Common myeloid progenitor, CD34-positive (primary cell): ENCODE results near the gene MAP2K6.

ENCODE experiments used
- CTCF ChIA-PET: fragments of 350-600 bp; sonication (Branson Sonifier 250); formaldehyde crosslinking; loops from one replicate; lab custom pipeline; 2021; ENCODE audit warnings: antibody characterized with exemption; lab: Charles Lee
- POLR2A ChIA-PET: fragments of 350-600 bp; sonication (Branson Sonifier 250); formaldehyde crosslinking; loops from one replicate; lab custom pipeline; 2021; ENCODE audit warnings: antibody characterized with exemption; lab: Charles Lee
- DNase-seq, 3 donors: peaks; one replicate each; pipeline versions ENCODE4 v3.0.0 to v3.0.0-alpha.2; 2013
- H3K27ac ChIP-seq, 2 experiments: 1 replicate in 1 of 2; 2 replicates in 1 of 2; pipeline ENCODE4 v1.7.0; 2013; ENCODE audit warnings: inconsistent platforms in 2 of 2, low read length in 2 of 2, mild to moderate bottlenecking in 2 of 2, low read depth in 1 of 2, moderate library complexity in 1 of 2; ENCODE audit not compliant: severe bottlenecking in 2 of 2, insufficient read depth in 1 of 2, poor library complexity in 1 of 2
- H3K27me3 ChIP-seq, 5 experiments: replicated peaks in 2 of 5; 1 replicate in 3 of 5; 2 replicates in 2 of 5; pipeline versions ENCODE4 v1.6.1 to v1.7.0; 2013; ENCODE audit warnings: low read length in 4 of 5, mild to moderate bottlenecking in 2 of 5, moderate library complexity in 2 of 5, inconsistent platforms in 1 of 5; ENCODE audit not compliant: insufficient read depth in 5 of 5, control insufficient read depth in 4 of 5
- H3K36me3 ChIP-seq, 4 experiments: 1 replicate in 2 of 4; 2 replicates in 2 of 4; pipeline versions ENCODE4 v1.6.1 to v1.7.0; 2013; ENCODE audit warnings: low read length in 3 of 4, control low read depth in 1 of 4, mild to moderate bottlenecking in 1 of 4; ENCODE audit not compliant: control insufficient read depth in 4 of 4, insufficient read depth in 4 of 4
- H3K4me1 ChIP-seq, 4 experiments: 1 replicate in 3 of 4; 2 replicates in 1 of 4; pipeline versions ENCODE4 v1.6.1 to v1.7.1; 2013; ENCODE audit warnings: low read length in 3 of 4, mild to moderate bottlenecking in 3 of 4, control low read depth in 1 of 4, inconsistent platforms in 1 of 4, moderate library complexity in 1 of 4; ENCODE audit not compliant: control insufficient read depth in 4 of 4, insufficient read depth in 4 of 4; ENCODE audit errors: control extremely low read depth in 1 of 4
- H3K4me3 ChIP-seq, 7 experiments: 1 replicate in 4 of 7; 2 replicates in 3 of 7; pipeline versions ENCODE4 v1.5.1 to v1.7.0; 2013; ENCODE audit warnings: mild to moderate bottlenecking in 7 of 7, low read length in 6 of 7, moderate library complexity in 6 of 7, inconsistent platforms in 2 of 7, low read depth in 2 of 7, control low read depth in 1 of 7; ENCODE audit not compliant: insufficient read depth in 4 of 7, control insufficient read depth in 1 of 7; ENCODE audit errors: extremely low read depth in 1 of 7
- H3K9me3 ChIP-seq, 5 experiments: 1 replicate in 4 of 5; 2 replicates in 1 of 5; pipeline versions ENCODE4 v1.6.1 to v1.7.1; 2013; ENCODE audit warnings: low read length in 4 of 5, mild to moderate bottlenecking in 2 of 5, inconsistent platforms in 1 of 5, low read depth in 1 of 5, moderate library complexity in 1 of 5; ENCODE audit not compliant: control insufficient read depth in 4 of 5, insufficient read depth in 2 of 5; ENCODE audit errors: control extremely low read depth in 1 of 5
- WGBS: methylation state at CpG from one replicate; pipeline ENCODE4 v1.1.5; 2013; ENCODE audit not compliant: insufficient coverage; 5-methylcytosine and 5-hydroxymethylcytosine counted together

The MAP2K6 gene

DNA sequence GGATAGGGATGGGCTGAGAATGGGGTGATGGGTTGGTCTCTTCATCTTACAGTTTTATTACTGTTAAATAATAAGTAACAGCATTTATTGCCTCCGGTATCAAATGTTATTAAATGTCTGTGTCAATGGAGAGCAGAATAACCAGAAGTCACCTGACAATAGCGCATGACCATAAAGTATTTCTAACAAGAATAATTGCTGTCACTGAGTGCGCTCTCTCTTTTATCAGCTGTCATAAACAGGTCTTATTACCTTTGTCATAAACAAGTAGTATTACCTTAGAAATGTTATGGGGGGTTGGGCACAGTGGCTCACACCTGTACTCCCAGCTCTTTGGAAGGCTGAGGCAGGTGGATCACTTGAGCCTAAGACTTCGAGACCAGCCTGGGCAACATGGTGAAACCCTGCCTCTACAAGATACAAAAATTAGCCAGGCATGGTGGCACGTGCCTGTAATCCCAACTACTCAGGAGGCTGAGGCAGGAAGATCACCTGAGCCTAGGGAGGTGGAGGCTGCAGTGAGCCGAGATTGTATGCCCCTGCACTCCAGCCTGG, 120.6 kb downstream of the MAP2K6 start:
- no peak overlapping the region for H3K27ac ChIP-seq
- no peak overlapping the region for H3K4me3 ChIP-seq
- POLR2A ChIA-PET = interaction anchor here (0.7 kb wide), 1 partner anchor 571 kb away, joined by 3 read pairs; no protein-coding TSS in a partner anchor

DNA sequence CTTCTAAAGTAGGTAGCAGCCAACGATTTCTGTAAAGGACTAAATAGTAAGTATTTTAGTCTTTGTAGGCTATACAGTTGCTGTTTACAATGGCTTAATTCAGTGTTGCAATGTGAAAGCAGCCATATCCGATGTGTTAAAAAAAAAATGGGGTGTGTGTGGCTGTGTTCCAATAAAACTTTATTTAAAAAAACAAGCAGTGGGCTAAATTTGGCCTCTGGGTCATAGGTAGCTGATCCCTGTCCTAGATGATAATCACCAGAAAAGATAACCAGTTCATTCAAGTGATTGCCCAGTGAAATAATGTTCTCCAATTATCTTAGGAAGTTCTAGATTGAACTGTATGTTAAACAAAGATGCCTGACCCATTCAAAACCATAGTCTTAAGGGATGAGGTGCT, 124.3 kb downstream of the MAP2K6 start:
- no peak for DNase-seq
- H3K4me1 ChIP-seq = no peaks in the 10 kb centered on the region
- H3K9me3 ChIP-seq = no peaks in the 10 kb centered on the region
- H3K27ac ChIP-seq = no peak overlapping the region
- ChIA-PET CTCF (interaction anchor here (0.6 to 1.2 kb wide), 2 partner anchors 562 to 1014 kb away, joined by 3 read pairs; no protein-coding TSS in a partner anchor), POLR2A (no interaction called here)
- WGBS = 100% methylated on average over 1 of the region's 2 CpGs
- H3K4me3 ChIP-seq = no peak overlapping the region
- no peaks in the 10 kb centered on the region for H3K27me3 ChIP-seq
- H3K36me3 ChIP-seq = peaks cover 0 to 15% (median 3%) of the 10 kb centered on the region in 4 experiments

More for the DNA sequence above, 120.6 kb downstream of the MAP2K6 start:
- 100% methylated on average over 1 of the region's 6 CpGs for WGBS
- Histone ChIP-seq H3K27me3 (no peaks in the 10 kb centered on the region), H3K9me3 (no peaks in the 10 kb centered on the region), H3K4me1 (no peaks in the 10 kb centered on the region), H3K36me3 (peaks cover 0 to 8% (median 4%) of the 10 kb centered on the region in 4 experiments)
- CTCF ChIA-PET = no interaction called here
- DNase-seq = no peak

DNA sequence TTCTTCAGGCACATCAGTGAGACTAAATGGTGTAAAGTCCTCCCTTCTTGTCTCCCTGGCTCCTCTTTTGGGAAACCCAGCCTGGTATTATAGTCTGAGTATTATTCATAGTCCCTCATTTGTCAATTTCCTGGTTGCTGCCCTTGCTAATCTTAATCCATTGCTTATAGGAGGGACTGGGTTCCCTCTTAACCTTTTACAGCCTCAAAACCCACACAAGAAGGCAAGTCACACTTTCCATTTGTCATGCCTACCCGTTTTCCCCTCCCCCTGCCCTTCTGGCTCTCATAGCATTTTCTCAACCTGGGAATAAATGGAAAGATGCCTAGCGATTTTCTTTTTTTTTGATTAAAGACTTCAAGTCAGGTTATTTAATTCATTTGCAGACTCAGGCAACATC, 124.8 kb downstream of the MAP2K6 start:
- H3K4me1 ChIP-seq = no peaks in the 10 kb centered on the region

DNA sequence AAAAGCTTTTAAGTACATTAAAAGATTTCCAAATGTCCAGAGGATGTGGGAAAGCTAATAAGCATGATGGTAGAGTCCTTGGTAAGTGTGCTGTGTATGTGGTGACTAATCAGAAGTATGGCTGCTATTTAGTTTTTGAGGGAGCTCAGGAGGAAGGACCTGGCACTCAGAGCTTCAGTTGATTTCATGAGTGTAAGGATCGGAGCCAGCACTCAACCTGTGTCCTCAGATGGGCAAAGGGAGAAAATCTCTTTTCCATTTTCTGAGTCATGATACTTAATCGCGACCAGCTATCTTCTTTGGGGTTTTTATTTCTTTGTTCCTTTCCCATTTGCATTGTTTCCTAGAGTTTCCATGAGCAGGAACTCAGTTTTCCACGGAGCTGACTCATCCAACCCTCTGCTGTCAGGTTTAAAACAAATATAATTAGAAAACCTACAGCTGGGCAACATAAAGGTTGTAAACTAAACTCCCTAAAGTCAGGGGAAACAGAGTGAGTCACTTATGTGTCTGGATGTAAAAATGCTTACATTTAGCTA, 125.4 kb downstream of the MAP2K6 start:
- no peaks in the 10 kb centered on the region for H3K4me1 ChIP-seq
- WGBS = 91% methylated on average over 3 of the region's 4 CpGs
- peaks cover 0 to 13% (median 3%) of the 10 kb centered on the region in 4 experiments for H3K36me3 ChIP-seq
- H3K9me3 ChIP-seq = no peaks in the 10 kb centered on the region
- ChIA-PET CTCF (interaction anchor here (0.9 to 1.3 kb wide), 4 partner anchors 8 to 1013 kb away, joined by 3 to 4 read pairs (median 4); no protein-coding TSS in a partner anchor), POLR2A (no interaction called here)
- no peak overlapping the region for H3K4me3 ChIP-seq
- no peaks in the 10 kb centered on the region for H3K27me3 ChIP-seq
- H3K27ac ChIP-seq = no peak overlapping the region
- DNase-seq = no peak

More for the DNA sequence above, 124.8 kb downstream of the MAP2K6 start:
- no peak overlapping the region for H3K27ac ChIP-seq
- CTCF ChIA-PET = interaction anchor here (0.6 to 1.3 kb wide), 4 partner anchors 14 to 1013 kb away, joined by 3 to 4 read pairs (median 3); no protein-coding TSS in a partner anchor
- POLR2A ChIA-PET = no interaction called here
- 92% methylated on average over 2 of the region's 2 CpGs for WGBS
- H3K9me3 ChIP-seq = no peaks in the 10 kb centered on the region
- no peak overlapping the region for H3K4me3 ChIP-seq
- H3K36me3 ChIP-seq = peaks cover 0 to 13% (median 3%) of the 10 kb centered on the region in 4 experiments
- no peak for DNase-seq
- H3K27me3 ChIP-seq = no peaks in the 10 kb centered on the region

DNA sequence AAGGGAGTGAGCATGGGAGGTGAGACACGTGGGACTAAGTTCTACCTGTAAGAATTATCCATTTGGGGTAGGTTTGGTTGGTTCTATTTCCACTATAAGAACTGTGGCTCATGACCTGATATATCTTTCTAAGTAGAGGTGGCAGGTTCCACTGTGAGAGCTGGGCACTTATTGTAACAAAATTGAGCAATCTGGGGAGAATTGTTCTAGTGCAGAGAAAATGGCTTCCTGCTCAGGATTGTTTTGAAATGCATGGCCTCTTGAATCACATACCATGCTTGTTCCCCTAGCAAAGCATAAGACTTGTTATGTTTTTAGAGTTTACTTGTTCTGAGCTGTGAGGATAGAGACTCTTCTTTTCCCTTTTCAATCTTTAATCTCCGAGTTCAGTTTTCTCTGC, 125.9 kb downstream of the MAP2K6 start:
- WGBS = 100% methylated on average over 1 of the region's 2 CpGs
- Histone ChIP-seq H3K36me3 (peaks cover 0 to 13% (median 3%) of the 10 kb centered on the region in 4 experiments), H3K4me1 (no peaks in the 10 kb centered on the region), H3K27me3 (no peaks in the 10 kb centered on the region), H3K27ac (no peak overlapping the region), H3K4me3 (no peak overlapping the region), H3K9me3 (no peaks in the 10 kb centered on the region)
- POLR2A ChIA-PET = no interaction called here
- CTCF ChIA-PET = interaction anchor here (0.9 to 1.3 kb wide), 4 partner anchors 8 to 30 kb away, joined by 3 to 4 read pairs (median 4); no protein-coding TSS in a partner anchor
- DNase-seq = no peak

DNA sequence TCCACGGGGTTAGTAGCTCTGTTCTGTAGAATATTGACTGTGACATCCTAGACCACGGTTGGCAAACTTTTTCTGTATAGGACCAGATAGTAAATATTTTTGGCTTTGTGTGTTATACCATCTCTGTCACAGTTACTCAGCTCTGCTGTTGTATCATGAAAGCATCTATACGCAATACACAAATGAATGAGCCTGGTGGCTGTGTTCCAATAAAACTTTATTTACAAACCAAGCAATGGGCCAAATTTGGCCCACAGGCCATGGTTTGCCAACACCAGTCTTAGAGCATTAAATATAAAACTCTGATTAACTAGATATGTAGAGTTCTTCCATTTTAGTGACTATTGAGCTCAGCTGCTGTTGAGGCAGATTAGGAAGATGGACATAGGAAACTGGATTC, 132.7 kb downstream of the MAP2K6 start:
- H3K9me3 ChIP-seq = no peaks in the 10 kb centered on the region
- ChIA-PET CTCF (no interaction called here), POLR2A (no interaction called here)
- no CpG with 5 or more reads among the region's 3 CpGs for WGBS
- peaks cover 0 to 2% (median 0%) of the 10 kb centered on the region in 4 experiments for H3K36me3 ChIP-seq
- H3K4me1 ChIP-seq = no peaks in the 10 kb centered on the region
- H3K4me3 ChIP-seq = no peak overlapping the region
- DNase-seq = no peak
- H3K27me3 ChIP-seq = no peaks in the 10 kb centered on the region
- no peak overlapping the region for H3K27ac ChIP-seq

DNA sequence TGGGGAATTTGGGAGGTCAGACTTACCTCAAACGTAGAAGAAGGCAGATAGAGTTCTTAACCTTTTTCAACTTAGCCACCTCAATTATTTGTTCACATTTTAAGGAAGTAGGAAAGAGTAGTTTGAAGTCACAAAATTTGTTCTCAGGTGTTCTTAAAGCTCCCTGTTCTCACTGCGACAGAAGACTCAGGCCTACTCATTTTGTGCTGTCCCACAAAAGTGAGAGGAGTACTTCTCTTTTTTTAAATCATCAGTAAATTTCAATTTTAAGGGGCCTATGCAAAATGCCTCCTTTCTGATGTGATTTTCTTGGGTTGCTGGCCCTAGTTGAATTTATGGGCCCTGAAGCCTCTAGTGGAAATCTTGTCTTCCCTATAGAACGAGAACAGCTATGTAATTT, 133.4 kb downstream of the MAP2K6 start:
- Histone ChIP-seq H3K4me1 (no peaks in the 10 kb centered on the region), H3K27ac (no peak overlapping the region), H3K36me3 (peaks cover 0 to under 1% (median 0%) of the 10 kb centered on the region in 4 experiments), H3K27me3 (no peaks in the 10 kb centered on the region), H3K4me3 (no peak overlapping the region), H3K9me3 (peaks cover 0 to 3% (median 0%) of the 10 kb centered on the region in 5 experiments)
- ChIA-PET POLR2A (no interaction called here), CTCF (no interaction called here)
- DNase-seq = no peak
- whole genome bisulfite sequencing = no CpG with 5 or more reads among the region's 3 CpGs
